AG04450 (cell line): ENCODE results near the gene MRPL14. TPM values are rescaled to one million over a fixed set of nuclear protein-coding genes. Genes with fewer than 3 reads are reported as not detected.
"Not testable (repeated sequence)": the region's sequence is repeated elsewhere in the genome, so short reads cannot be mapped to it uniquely, and the experiment has no call there.

Experiments
- CTCF ChIA-PET: fragments of 300-600, 350-600 bp; formaldehyde crosslinking; extraction: SDS; loops from one replicate; lab custom pipeline; 2022; ENCODE audit warnings: antibody characterized with exemption, inconsistent platforms; lab: Charles Lee
- POLR2A ChIA-PET: fragments of 350-600 bp; formaldehyde crosslinking; extraction: SDS; loops from one replicate; lab custom pipeline; 2021; ENCODE audit warnings: antibody characterized with exemption, inconsistent platforms; lab: Yijun Ruan, JAX
- DNase-seq: peaks from one replicate; pipeline ENCODE4 v3.0.0-alpha.2; 2011; ENCODE audit warnings: low read depth, low spot score
- H3K27ac ChIP-seq: one replicate; pipeline ENCODE4 v1.5.1; 2012; ENCODE audit warnings: low read depth, low read length, control low read depth
- H3K27me3 ChIP-seq: one replicate; pipeline ENCODE4 v1.6.0; 2012; ENCODE audit warnings: low read length; ENCODE audit not compliant: control insufficient read depth, insufficient read depth
- H3K4me3 ChIP-seq: 2 replicates; pipeline ENCODE4 v1.5.1; 2011; ENCODE audit warnings: mild to moderate bottlenecking, low read depth, low read length, control low read depth
- H3K9me3 ChIP-seq: 2 replicates; pipeline ENCODE4 v1.5.1; 2012; ENCODE audit warnings: low read length; ENCODE audit not compliant: control insufficient read depth, insufficient read depth
- polyA plus RNA-seq: library from polyadenylated mRNA; depleted of rRNA; stranded (reverse); fragments of >200 nt; gene quantifications from 2 replicates; pipeline ENCODE4 v1.2.3, GENCODE V29; 2011
- TF ChIP-seq, protein P1 (sequence below): IDR thresholded peaks from 2 replicates; pipeline ENCODE4 v1.5.1; 2011; ENCODE audit warnings: low read depth, low read length, control low read depth, inconsistent platforms

Gene MRPL14
- polyA plus RNA-seq, 1 experiment = 57.3 TPM

GRCh38 chr6:44094403-44095242 is 32.6 kb downstream of the MRPL14 start:
- Histone ChIP-seq H3K9me3 (no peaks in the 10 kb centered on the region), H3K27me3 (no peaks in the 10 kb centered on the region), H3K4me3 (no peak overlapping the region), H3K27ac (no peak overlapping the region)
- no peak for DNase-seq
- TF ChIP-seq, protein P1, sequence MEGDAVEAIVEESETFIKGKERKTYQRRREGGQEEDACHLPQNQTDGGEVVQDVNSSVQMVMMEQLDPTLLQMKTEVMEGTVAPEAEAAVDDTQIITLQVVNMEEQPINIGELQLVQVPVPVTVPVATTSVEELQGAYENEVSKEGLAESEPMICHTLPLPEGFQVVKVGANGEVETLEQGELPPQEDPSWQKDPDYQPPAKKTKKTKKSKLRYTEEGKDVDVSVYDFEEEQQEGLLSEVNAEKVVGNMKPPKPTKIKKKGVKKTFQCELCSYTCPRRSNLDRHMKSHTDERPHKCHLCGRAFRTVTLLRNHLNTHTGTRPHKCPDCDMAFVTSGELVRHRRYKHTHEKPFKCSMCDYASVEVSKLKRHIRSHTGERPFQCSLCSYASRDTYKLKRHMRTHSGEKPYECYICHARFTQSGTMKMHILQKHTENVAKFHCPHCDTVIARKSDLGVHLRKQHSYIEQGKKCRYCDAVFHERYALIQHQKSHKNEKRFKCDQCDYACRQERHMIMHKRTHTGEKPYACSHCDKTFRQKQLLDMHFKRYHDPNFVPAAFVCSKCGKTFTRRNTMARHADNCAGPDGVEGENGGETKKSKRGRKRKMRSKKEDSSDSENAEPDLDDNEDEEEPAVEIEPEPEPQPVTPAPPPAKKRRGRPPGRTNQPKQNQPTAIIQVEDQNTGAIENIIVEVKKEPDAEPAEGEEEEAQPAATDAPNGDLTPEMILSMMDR = no peak
- CTCF ChIA-PET = interaction anchor here (1.5 kb wide), 2 partner anchors 60 to 140 kb away, joined by 4 to 10 read pairs; no protein-coding TSS in a partner anchor
- POLR2A ChIA-PET = no interaction called here

GRCh38 chr6:44093750-44094402 is 33.4 kb downstream of the MRPL14 start:
- Histone ChIP-seq H3K9me3 (no peaks in the 10 kb centered on the region), H3K27me3 (no peaks in the 10 kb centered on the region), H3K4me3 (no peak overlapping the region), H3K27ac (no peak overlapping the region)
- ChIA-PET CTCF (interaction anchor here (0.7 to 1.5 kb wide), 2 partner anchors 60 to 131 kb away, joined by 4 to 12 read pairs; no protein-coding TSS in a partner anchor), POLR2A (interaction anchor here (0.8 kb wide), 1 partner anchor 17 kb away, joined by 7 read pairs; no protein-coding TSS in a partner anchor)
- TF ChIP-seq, protein P1 = no peak
- DNase-seq = no peak

DNA sequence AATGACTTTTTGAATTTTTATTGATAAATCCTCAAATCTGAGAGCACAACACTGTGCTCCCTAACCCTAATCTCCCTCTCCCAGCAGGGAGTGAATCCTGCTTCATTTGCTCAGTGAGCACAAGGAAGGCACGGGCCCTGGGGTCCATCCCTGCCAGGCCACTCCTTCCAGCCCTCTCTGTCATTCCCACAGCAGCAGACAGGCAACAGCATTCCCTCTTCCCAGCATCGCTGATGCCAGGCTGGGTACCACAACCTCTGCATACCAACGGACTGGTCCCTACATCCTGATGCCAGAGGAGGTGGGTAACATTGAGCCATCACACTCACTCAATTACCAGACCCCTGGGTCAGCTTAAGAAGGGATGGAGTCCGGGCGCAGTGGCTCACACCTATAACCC is 34.2 kb downstream of the MRPL14 start:
- Histone ChIP-seq H3K9me3 (no peaks in the 10 kb centered on the region), H3K4me3 (no peak overlapping the region), H3K27ac (no peak overlapping the region), H3K27me3 (no peaks in the 10 kb centered on the region)
- DNase-seq = no peak
- ChIA-PET POLR2A (interaction anchor here (0.5 to 0.8 kb wide), 2 partner anchors 10 to 18 kb away, joined by 7 to 8 read pairs; no protein-coding TSS in a partner anchor), CTCF (interaction anchor here (0.7 to 2.6 kb wide), 2 partner anchors 132 to 141 kb away, joined by 7 to 12 read pairs; no protein-coding TSS in a partner anchor)
- TF ChIP-seq, protein P1 = no peak

DNA sequence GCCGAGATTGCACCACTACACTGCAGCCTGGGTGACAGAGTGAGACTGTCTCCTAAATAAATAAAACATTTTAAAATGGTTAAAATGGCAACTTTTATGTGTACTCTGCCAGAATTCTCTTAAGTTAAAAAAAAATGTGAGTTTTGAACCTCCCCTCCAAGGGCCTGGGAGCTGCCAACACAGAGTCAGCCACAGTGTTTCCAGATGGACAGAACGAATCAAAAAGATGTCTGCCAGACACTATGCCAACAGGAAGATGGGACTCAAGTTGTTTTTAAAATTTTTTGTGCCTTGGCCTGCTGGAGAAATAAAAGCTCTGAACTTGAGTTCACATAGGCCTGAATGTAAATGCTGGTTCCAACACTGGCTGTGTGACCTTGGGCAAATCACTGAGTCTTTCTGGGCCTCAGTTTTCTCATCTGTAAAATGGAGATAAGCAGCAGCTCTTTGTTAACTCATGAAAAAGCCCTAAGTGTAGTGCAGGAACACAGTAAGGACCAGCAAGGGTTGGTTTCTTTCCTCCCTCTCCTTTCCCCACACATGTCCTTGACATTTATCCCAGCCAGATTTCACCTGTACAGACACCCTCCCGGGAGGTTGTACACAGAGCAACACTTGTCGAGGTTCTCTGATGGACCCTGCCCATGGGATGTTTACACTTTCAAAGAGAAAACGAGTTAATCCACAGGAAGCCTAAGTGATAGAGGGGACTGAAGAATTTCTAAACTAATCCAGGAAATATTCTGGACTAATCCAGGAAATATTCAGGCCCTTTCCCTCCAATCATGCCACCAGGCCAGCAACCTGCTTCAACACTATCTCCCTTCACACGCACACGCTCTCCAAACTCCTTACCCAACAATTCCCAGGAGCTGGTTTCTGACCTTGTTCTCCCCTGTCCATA is 35.0 kb downstream of the MRPL14 start:
- no peaks in the 10 kb centered on the region for H3K27me3 ChIP-seq
- TF ChIP-seq, protein P1 = no peak
- no peaks in the 10 kb centered on the region for H3K9me3 ChIP-seq
- DNase-seq = no peak
- H3K4me3 ChIP-seq = no peak overlapping the region
- ChIA-PET CTCF (interaction anchor here (1.0 to 2.6 kb wide), 3 partner anchors 62 to 165 kb away, joined by 3 to 7 read pairs (median 3); partner anchors contain the start of gene SLC35B2), POLR2A (no interaction called here)
- H3K27ac ChIP-seq = no peak overlapping the region

GRCh38 chr6:44091356-44091755 is 35.9 kb downstream of the MRPL14 start:
- CTCF ChIA-PET = interaction anchor here (1.0 to 2.6 kb wide), 3 partner anchors 62 to 166 kb away, joined by 3 to 7 read pairs (median 3); partner anchors contain the start of gene SLC35B2
- H3K9me3 ChIP-seq, POLR2A ChIA-PET, H3K4me3 ChIP-seq, H3K27ac ChIP-seq, H3K27me3 ChIP-seq, DNase-seq: not testable (repeated sequence)
